HPDE6-E6E7 (cell line): Measurements from ENCODE around the gene C1QL3.

Experiments used
- DNase-seq: peaks from one replicate; pipeline ENCODE4 v3.0.0; 2011; ENCODE audit warnings: missing footprints; ENCODE audit errors: extremely low spot score

C1QL3 gene

GRCh38 chr10:16521311-16522016, at the start of gene C1QL3:
C1QL3 (minus strand) TSS chr10:16521879; CDS start chr10:16521065, 814 bp downstream.
- DNase-seq: no peak

GRCh38 chr10:16570731-16571130, 49.1 kb upstream of the C1QL3 start:
- DNase-seq: no peak

- DNase-seq: no peak
Measured at GRCh38 chr10:16566202-16566805, 44.6 kb upstream of the C1QL3 start.

GRCh38 chr10:16565604-16566003, 43.9 kb upstream of the C1QL3 start:
- no peak for DNase-seq

GRCh38 chr10:16562891-16563290, 41.2 kb upstream of the C1QL3 start:
- no peak for DNase-seq

GRCh38 chr10:16559236-16559773, 37.6 kb upstream of the C1QL3 start:
- no peak for DNase-seq

GRCh38 chr10:16547973-16548372, 26.3 kb upstream of the C1QL3 start:
- DNase-seq: no peak

GRCh38 chr10:16545116-16545736, 23.5 kb upstream of the C1QL3 start:
- peak; percentile 20 for DNase-seq

GRCh38 chr10:16544591-16544990, 22.9 kb upstream of the C1QL3 start:
- no peak for DNase-seq

GRCh38 chr10:16544099-16544498, 22.4 kb upstream of the C1QL3 start:
- no peak for DNase-seq

- DNase-seq: no peak
Measured at GRCh38 chr10:16536155-16536554, 14.5 kb upstream of the C1QL3 start.

- no peak for DNase-seq
Measured at GRCh38 chr10:16529853-16530252, 8.2 kb upstream of the C1QL3 start.

- DNase-seq: no peak
Measured at GRCh38 chr10:16527452-16527851, 5.8 kb upstream of the C1QL3 start.

- no peak for DNase-seq
Measured at GRCh38 chr10:16520900-16521299, 779 bp downstream of the C1QL3 start.

GRCh38 chr10:16519908-16520861, 1.5 kb downstream of the C1QL3 start:
- DNase-seq: no peak

GRCh38 chr10:16519250-16519907, 2.3 kb downstream of the C1QL3 start:
- no peak for DNase-seq

- DNase-seq: no peak
Measured at GRCh38 chr10:16518822-16519221, 2.9 kb downstream of the C1QL3 start.

GRCh38 chr10:16510843-16511242, 10.8 kb downstream of the C1QL3 start:
- no peak for DNase-seq

- DNase-seq: no peak
Measured at GRCh38 chr10:16509996-16510395, 11.7 kb downstream of the C1QL3 start.

GRCh38 chr10:16505161-16505560, 16.5 kb downstream of the C1QL3 start:
- DNase-seq: no peak

- DNase-seq: no peak
Measured at GRCh38 chr10:16497911-16498310, 23.8 kb downstream of the C1QL3 start.
